ES-I3 (cell line): ENCODE measurements around the gene ANTXR1.

Source experiments
- H3K36me3 ChIP-seq: 2 replicates; pipeline ENCODE4 v1.6.1; 2013; ENCODE audit warnings: mild to moderate bottlenecking, low read length, control low read depth, moderate library complexity; ENCODE audit not compliant: insufficient read depth
- H3K4me1 ChIP-seq: 2 replicates; pipeline ENCODE4 v1.6.1; 2013; ENCODE audit warnings: mild to moderate bottlenecking, control low read depth, low read length; ENCODE audit not compliant: insufficient read depth
- H3K9ac ChIP-seq: 2 replicates; pipeline ENCODE4 v1.6.1; 2013; ENCODE audit warnings: low read depth, mild to moderate bottlenecking, low read length, moderate library complexity
- H3K9me3 ChIP-seq: 2 replicates; pipeline ENCODE4 v1.6.1; 2013; ENCODE audit warnings: mild to moderate bottlenecking, low read length, moderate library complexity; ENCODE audit not compliant: control insufficient read depth, insufficient read depth

Gene ANTXR1

GRCh38 chr2:69123182-69123581 is 110.2 kb downstream of the ANTXR1 start:
- Histone ChIP-seq H3K9ac (no peak overlapping the region), H3K9me3 (no peaks in the 10 kb centered on the region), H3K36me3 (no peaks in the 10 kb centered on the region), H3K4me1 (peaks cover 8% of the 10 kb centered on the region; the same call in 1 of the 2 replicates)

DNA sequence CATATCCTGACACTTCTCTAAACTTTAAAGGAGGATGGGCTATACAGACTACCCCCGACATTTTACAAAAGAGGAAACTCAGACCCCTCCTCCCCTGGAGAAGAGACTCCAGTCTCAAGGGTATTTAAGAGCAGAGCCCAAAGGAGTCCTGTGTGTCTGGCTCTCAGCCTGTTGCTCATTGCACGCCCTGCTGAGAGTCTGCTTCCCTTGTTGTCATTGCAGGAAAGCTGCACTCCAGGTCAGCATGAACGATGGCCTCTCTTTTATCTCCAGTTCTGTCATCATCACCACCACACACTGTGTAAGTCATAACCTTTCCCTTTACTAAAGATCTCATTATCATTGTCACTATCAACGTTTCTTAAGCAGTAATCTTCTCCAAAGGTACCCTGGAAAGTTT is 111.4 kb downstream of the ANTXR1 start:
- H3K4me1 ChIP-seq = peaks cover 4% of the 10 kb centered on the region; the same call in 1 of the 2 replicates
- H3K9ac ChIP-seq = no peak overlapping the region
- no peaks in the 10 kb centered on the region for H3K9me3 ChIP-seq
- H3K36me3 ChIP-seq = no peaks in the 10 kb centered on the region

GRCh38 chr2:69125816-69126215 is 112.8 kb downstream of the ANTXR1 start:
- H3K9ac ChIP-seq = no peak overlapping the region
- no peaks in the 10 kb centered on the region for H3K36me3 ChIP-seq
- H3K4me1 ChIP-seq = no peaks in the 10 kb centered on the region
- H3K9me3 ChIP-seq = no peaks in the 10 kb centered on the region

DNA sequence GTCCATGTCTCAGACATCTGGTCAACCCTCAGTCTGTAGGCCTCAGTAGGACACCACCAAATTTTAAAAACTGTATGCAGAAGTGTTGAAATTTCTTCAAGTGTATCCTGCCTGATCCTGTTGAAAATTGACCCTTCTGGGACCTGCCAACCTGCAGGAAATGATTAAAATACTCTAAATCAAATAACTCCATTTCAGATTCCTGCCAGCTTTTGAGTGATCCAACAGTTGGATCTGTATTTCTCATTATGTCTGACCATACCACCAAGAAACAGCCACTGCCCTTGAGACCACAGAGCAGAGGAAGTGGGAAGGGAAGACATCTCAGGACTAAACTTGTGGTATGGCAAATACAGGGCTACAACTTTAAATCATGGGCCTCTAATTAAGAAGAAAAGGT is 113.4 kb downstream of the ANTXR1 start:
- Histone ChIP-seq H3K36me3 (no peaks in the 10 kb centered on the region), H3K4me1 (no peaks in the 10 kb centered on the region), H3K9me3 (no peaks in the 10 kb centered on the region), H3K9ac (no peak overlapping the region)

GRCh38 chr2:69131452-69131851 is 118.5 kb downstream of the ANTXR1 start:
- Histone ChIP-seq H3K9ac (no peak overlapping the region), H3K4me1 (no peaks in the 10 kb centered on the region), H3K36me3 (no peaks in the 10 kb centered on the region), H3K9me3 (no peaks in the 10 kb centered on the region)

GRCh38 chr2:69131983-69132675 is 119.2 kb downstream of the ANTXR1 start:
- Histone ChIP-seq H3K36me3 (no peaks in the 10 kb centered on the region; the same call in 1 of the 2 replicates), H3K9ac (no peak overlapping the region), H3K4me1 (no peaks in the 10 kb centered on the region), H3K9me3 (no peaks in the 10 kb centered on the region)

DNA sequence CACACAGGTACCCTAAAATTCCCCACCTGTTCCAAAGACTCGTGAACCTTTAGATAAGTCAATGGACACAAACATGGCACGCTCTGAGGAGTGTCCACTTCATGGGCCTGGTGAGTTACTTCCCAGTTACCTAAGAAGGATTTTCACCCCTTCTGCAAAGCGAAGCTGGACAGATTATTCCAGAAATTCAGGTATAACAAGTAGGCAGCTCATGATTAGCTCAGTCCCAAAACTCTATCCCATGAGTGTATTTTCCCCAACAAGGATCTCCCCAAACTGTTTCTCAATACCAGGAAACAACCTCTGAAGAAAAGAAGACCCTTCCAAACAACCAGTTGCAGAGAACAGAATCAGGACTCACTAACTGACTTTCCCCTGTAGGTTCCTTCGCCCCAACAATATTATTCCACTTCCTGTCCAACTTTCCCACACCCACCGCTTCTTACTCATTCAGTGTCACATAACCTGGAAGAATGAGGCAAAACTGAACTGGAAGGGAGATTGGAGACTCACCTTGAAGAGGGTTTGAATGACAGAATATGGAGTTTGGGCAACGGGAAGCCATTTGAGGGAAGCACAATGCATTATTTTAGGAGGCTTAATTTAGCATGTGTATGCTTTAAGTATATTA is 120.1 kb downstream of the ANTXR1 start:
- H3K4me1 ChIP-seq = peaks cover 1% of the 10 kb centered on the region; the same call in 1 of the 2 replicates
- no peaks in the 10 kb centered on the region; the same call in 1 of the 2 replicates for H3K36me3 ChIP-seq
- no peaks in the 10 kb centered on the region for H3K9me3 ChIP-seq
- no peak overlapping the region for H3K9ac ChIP-seq

DNA sequence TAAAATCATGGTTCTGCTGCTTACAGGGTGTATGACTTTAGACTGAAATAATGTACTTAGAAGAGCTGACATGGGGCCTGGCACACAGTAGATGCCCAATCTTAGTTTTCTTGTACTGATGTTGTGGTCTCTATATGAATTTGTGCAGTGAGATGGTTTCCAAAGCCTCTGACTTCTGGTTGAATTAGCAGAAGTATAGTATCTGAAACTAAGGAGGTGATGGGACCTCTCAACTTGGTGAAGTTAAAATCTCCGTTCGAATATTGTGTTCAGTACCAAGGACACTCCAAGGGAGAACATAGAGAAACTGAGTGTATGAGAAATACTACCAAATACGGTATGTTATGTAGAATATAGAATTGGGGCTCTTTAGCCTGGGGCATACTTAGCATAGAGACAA is 120.9 kb downstream of the ANTXR1 start:
- Histone ChIP-seq H3K4me1 (peaks cover 10% of the 10 kb centered on the region), H3K9ac (no peak overlapping the region), H3K36me3 (no peaks in the 10 kb centered on the region; the same call in 1 of the 2 replicates), H3K9me3 (no peaks in the 10 kb centered on the region)

- no peaks in the 10 kb centered on the region for H3K9me3 ChIP-seq
- peaks cover 15% of the 10 kb centered on the region for H3K4me1 ChIP-seq
Observed at GRCh38 chr2:69134306-69134945, 121.4 kb downstream of the ANTXR1 start.

DNA sequence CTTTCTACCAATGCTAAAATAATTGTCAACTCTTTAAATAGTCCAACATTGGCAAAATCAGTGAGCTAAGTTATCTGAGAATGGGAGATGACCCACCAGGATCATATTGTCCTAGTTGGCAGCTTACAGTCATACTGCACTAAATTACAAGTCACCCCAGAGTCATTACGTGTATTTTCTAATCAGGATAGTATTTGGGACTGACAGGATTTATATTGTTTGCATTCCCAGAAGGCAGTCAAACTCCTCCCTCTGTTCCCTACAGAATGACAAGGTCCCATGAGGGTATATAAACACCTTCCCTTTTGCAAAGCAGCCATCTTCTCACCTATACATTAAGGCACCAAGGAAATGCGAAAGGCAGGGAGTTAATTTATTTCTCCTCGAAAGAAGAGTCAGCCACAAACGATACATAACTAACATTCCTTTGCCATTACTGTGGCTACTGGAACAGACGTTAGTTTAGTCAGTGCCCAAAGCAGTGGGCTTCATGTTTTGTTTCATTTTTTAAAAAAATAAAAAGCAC is 125.3 kb downstream of the ANTXR1 start:
- H3K36me3 ChIP-seq = no peaks in the 10 kb centered on the region; the same call in none of the 2 replicates
- peaks cover 15% of the 10 kb centered on the region for H3K4me1 ChIP-seq
- H3K9me3 ChIP-seq = no peaks in the 10 kb centered on the region
- no peak overlapping the region for H3K9ac ChIP-seq

More at GRCh38 chr2:69134306-69134945, 121.4 kb downstream of the ANTXR1 start:
- H3K9ac ChIP-seq = no peak overlapping the region
- no peaks in the 10 kb centered on the region; the same call in none of the 2 replicates for H3K36me3 ChIP-seq

DNA sequence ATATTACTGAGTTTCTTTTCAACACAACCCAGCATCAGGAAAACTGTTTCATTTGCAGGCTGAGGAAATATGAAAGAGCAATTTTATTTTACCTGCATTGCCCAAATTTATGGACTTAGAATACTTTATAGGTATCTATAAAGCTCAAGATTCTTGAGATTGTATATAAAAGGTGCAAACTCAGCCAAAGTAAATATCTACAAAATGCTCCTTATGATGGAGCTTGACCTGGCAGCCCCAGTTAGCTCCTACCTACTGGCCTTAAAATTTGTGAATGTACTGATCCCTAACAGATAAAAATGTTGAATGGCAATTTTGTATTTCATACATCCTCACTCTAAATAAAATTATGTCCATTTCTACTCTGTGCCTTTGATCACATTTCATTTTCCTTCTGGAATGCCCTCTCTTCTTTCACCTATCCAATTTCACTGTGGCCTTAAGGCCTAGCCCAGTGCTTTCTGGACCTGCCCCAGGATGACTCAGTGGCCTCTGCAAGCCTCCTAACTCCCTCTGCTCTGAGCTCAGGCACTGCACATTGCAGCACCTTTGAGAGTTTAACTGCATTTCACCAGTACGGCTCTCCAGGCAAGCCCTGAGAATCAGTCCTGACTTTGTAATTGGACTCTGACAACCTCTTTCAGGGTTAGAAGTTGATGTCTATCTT is 125.9 kb downstream of the ANTXR1 start:
- Histone ChIP-seq H3K4me1 (peaks cover 18% of the 10 kb centered on the region), H3K36me3 (no peaks in the 10 kb centered on the region; the same call in none of the 2 replicates), H3K9ac (no peak overlapping the region), H3K9me3 (no peaks in the 10 kb centered on the region)

DNA sequence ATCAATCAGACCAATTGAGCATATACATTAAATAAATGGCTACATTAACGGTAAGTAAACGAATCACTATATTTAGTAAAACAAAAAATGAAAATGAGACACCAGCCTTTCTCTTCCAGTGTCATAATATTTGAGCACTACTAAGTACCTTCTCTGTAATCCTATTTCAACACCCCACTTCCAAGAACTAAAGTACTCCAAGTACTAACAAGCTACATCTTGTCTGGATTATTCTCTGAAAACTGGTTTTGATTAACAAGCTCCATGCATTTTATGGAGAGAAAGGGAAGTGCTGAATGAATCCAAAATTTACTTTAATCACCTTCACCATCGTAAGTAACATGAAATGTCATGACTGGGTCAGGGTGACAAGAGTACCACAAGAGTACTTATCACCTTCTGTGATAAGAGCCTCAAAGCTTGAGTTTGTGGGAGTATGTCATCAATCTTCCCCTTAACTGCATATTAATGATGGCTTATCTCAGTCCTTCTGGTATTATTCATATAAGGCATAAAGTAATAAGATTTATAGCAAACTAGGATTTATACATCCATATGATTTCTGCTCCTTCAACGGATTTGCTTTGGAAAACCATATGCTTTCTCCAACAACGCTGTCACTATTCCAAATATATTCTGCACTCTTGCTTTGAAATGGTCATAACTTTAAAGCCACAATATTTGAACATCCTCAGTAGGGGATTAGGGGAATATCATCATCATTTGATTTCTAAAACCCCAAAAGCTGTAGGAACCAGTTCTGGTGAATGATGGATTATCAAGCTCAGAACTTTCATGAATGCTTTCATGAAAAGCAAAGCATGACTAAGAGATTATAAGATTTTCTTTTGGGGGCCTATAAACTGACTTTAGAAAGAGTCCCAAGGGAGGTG is 127.0 kb downstream of the ANTXR1 start:
- Histone ChIP-seq H3K9ac (no peak overlapping the region), H3K36me3 (no peaks in the 10 kb centered on the region; the same call in none of the 2 replicates), H3K9me3 (no peaks in the 10 kb centered on the region), H3K4me1 (peaks cover 20% of the 10 kb centered on the region)

GRCh38 chr2:69141061-69141460 is 128.1 kb downstream of the ANTXR1 start:
- H3K4me1 ChIP-seq = peaks cover 20% of the 10 kb centered on the region
- H3K9ac ChIP-seq = no peak overlapping the region
- H3K9me3 ChIP-seq = no peaks in the 10 kb centered on the region
- H3K36me3 ChIP-seq = no peaks in the 10 kb centered on the region; the same call in none of the 2 replicates
